Measurements from ENCODE around the gene CAV2. TPM values are rescaled to one million over a fixed set of nuclear protein-coding genes. Genes with fewer than 3 reads are reported as not detected.
A peak's percentile ranks its signal among the peaks of the same experiment; 100 is the strongest.

CAV2 gene
- total RNA-seq, 2 donors from 2014 or later, result 180 to 278 TPM

DNA sequence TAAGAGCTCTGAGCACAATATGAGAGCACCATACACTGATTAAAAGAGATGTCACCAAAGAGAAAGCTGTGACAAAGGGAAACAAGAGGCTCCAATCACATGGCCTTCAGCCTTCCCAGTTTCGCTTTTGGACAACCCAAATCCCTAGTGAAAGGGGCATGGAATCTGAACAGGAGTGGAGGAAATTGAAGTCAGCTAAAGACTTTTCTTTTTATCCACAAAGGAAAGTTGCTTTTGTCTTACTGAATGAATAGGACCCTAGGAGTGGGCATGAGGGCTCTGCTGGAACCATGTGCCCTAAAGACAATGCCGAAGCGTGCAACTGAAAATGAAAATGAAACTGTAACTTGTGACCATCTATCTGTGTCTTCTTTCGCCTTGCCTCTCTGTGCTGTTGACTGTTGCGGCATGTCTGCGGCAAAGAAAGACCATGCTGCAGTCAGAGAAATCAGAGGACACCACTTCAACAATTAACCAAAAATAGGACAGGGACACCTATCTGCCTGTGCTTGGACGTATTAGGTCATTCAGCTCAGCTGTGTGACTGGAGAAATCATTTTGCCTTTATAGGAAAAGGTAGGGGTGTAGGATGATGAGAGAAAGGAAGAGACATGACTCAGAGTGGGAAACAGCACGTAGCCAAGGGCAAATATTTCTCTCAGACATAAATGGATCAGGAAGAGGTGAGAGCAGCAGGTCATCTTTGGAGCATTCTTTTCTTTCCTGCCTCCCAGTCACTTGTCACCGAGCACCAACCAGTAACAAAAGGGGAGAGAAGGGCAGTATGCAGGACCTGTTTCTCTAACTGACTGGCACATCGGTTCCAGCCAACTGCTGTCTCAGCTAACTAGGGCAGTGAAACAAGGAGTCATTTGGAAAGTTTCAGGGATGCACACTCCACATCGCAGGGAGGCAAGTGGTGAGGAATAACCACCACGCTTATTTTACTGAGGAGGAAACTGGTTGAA, 12.3 kb downstream of the CAV2 start:
- DNase-seq (ENCODE audit: low spot score), result no peak
- peaks cover 9% of the 10 kb centered on the region for H3K36me3 ChIP-seq
- H3K9me3 ChIP-seq, result no peaks in the 10 kb centered on the region
- no peaks in the 10 kb centered on the region for H3K27me3 ChIP-seq
- peaks cover 0 to 26% of the 10 kb centered on the region in 2 donors for H3K4me1 ChIP-seq
- peak overlapping the region; percentile 85 to 91 for H3K27ac ChIP-seq
- TF ChIP-seq CTCF (IDR thresholded peaks at IDR 0.05), result no peak
- peak overlapping the region; percentile 28 to 49 for H3K4me3 ChIP-seq

DNA sequence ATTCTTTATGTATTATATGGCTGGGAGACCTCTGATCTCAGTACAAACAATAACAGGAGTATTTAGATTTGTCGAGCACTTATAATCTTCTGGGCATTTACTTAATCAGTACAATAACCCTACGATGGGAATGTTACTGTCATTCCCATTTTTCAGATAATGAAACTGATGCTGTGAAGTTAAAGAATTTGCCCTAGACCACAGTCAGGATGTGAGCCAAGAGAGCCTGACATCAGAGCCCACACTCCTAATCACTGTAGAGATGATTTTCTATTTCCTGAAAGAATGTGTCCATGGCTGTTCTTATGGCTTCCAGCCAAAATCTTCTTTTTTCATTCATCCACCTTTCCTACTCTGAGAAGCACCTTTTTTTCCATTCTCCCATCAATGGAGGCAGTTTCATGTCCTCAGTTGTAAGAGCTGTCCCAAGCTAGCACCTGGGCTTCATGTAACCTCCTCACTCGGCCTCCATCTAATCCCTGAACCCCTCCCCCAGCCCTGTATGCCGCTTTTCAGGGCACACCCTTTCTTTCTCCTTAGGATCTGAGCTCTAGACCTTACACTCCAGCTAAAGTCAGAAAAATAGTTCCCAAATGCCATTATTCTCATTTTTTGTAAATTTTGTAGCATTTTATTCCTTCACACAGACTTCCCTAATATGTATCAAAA, 13.1 kb downstream of the CAV2 start:
- peak overlapping the region; percentile 28 to 49 for H3K4me3 ChIP-seq
- no peak for TF ChIP-seq CTCF (IDR thresholded peaks at IDR 0.05)
- H3K9me3 ChIP-seq, result no peaks in the 10 kb centered on the region
- H3K36me3 ChIP-seq, result peaks cover under 1% of the 10 kb centered on the region
- H3K27ac ChIP-seq, result peak overlapping the region; percentile 85 to 91
- no peak for DNase-seq (ENCODE audit: low spot score)
- peaks cover 0 to 26% of the 10 kb centered on the region in 2 donors for H3K4me1 ChIP-seq
- no peaks in the 10 kb centered on the region for H3K27me3 ChIP-seq

GRCh38 chr7:116515584-116515983, 16.0 kb downstream of the CAV2 start:
- H3K36me3 ChIP-seq, result no peaks in the 10 kb centered on the region
- H3K4me3 ChIP-seq, result no peak overlapping the region
- no peak overlapping the region for H3K27ac ChIP-seq
- no peak for TF ChIP-seq CTCF (IDR thresholded peaks at IDR 0.05)
- no peaks in the 10 kb centered on the region for H3K27me3 ChIP-seq
- no peaks in the 10 kb centered on the region for H3K9me3 ChIP-seq
- DNase-seq (ENCODE audit: low spot score), result no peak
- H3K4me1 ChIP-seq, result peaks cover 0 to 15% of the 10 kb centered on the region in 2 donors

- Histone ChIP-seq H3K4me1 (peaks cover 0 to 12% of the 10 kb centered on the region in 2 donors), H3K4me3 (no peak overlapping the region), H3K27ac (no peak overlapping the region), H3K36me3 (no peaks in the 10 kb centered on the region), H3K9me3 (no peaks in the 10 kb centered on the region), H3K27me3 (no peaks in the 10 kb centered on the region)
- DNase-seq (ENCODE audit: low spot score), result no peak
- TF ChIP-seq CTCF (IDR thresholded peaks at IDR 0.05), result no peak
Observed at GRCh38 chr7:116516324-116516723, 16.8 kb downstream of the CAV2 start.

DNA sequence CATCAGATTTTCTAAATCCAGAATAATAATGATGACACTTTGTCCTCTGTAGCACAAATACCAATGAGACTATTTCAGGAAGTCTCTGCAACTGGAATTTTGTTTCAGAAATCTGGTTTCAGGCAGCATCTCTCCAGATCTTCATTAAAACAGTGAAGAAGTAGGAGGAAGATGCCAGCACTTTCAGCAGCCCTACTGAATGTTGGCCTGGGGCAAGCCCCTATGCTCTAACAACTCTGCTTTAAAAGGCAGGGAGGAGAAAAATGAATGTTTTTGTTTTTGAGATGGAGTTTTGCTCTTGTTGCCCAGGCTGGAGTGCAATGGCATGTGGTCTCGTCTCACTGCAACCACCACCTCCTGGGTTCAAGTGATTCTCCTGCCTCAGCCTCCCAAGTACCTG, 18.1 kb downstream of the CAV2 start:
- Histone ChIP-seq H3K36me3 (no peaks in the 10 kb centered on the region), H3K4me1 (peaks cover 0 to 18% of the 10 kb centered on the region in 2 donors), H3K9me3 (no peaks in the 10 kb centered on the region), H3K27ac (no peak overlapping the region), H3K27me3 (no peaks in the 10 kb centered on the region), H3K4me3 (no peak overlapping the region)
- no peak for TF ChIP-seq CTCF (IDR thresholded peaks at IDR 0.05)
- DNase-seq (ENCODE audit: low spot score), result no peak

All from right atrium auricular region (tissue), 2 donors.